ENCODE data around the gene FHL2.

FHL2 gene

DNA sequence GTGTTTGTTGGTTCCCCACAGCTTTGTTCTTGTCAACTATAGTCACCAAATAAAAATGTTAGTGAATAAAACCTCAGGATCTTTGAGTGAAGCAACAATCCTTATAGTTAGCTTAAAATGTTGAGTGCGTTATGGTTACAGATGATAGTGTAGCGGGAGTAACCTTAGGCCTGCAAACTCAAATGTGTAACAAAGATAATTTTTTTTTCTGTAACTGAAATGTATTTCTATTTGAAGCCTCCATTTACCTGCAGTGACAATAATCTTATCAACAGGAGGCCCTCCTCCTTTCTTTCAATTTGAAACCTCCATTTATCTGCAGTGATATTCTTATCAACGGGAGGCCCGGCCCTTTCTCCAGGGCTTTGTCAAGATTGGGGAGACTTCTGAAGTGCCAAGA, 64.6 kb downstream of the FHL2 start:
- Histone ChIP-seq H3K4me1 (peaks cover 15% of the 10 kb centered on the region), H3K4me3 (ENCODE audit: low read depth, low read length) (no peak overlapping the region), H2AFZ (no peak overlapping the region), H3K27ac (no peak overlapping the region), H3K36me3 (ENCODE audit: control insufficient read depth, insufficient read depth, low read length) (no peaks in the 10 kb centered on the region), H3K9me3 (ENCODE audit: control insufficient read depth, low read length) (no peaks in the 10 kb centered on the region), H3K4me2 (ENCODE audit: low read length) (no peak overlapping the region), H3K9ac (no peak overlapping the region), H3K27me3 (ENCODE audit: control insufficient read depth, insufficient read depth, low read length) (no peaks in the 10 kb centered on the region), H3K79me2 (peaks cover 14% of the 10 kb centered on the region)
- TF ChIP-seq CTCF (IDR thresholded peaks at IDR 0.05): no peak

- H3K79me2 ChIP-seq: peaks cover 14% of the 10 kb centered on the region
- H3K9ac ChIP-seq: no peak overlapping the region
- no peak for TF ChIP-seq CTCF (IDR thresholded peaks at IDR 0.05)
- H3K4me2 ChIP-seq (ENCODE audit: low read length): no peak overlapping the region
- H3K4me1 ChIP-seq: peaks cover 15% of the 10 kb centered on the region
- H2AFZ ChIP-seq: peak overlapping the region; percentile 100
- H3K27ac ChIP-seq: no peak overlapping the region
- no peak overlapping the region for H3K4me3 ChIP-seq (ENCODE audit: low read depth, low read length)
- no peaks in the 10 kb centered on the region for H3K36me3 ChIP-seq (ENCODE audit: control insufficient read depth, insufficient read depth, low read length)
- no peaks in the 10 kb centered on the region for H3K9me3 ChIP-seq (ENCODE audit: control insufficient read depth, low read length)
- H3K27me3 ChIP-seq (ENCODE audit: control insufficient read depth, insufficient read depth, low read length): no peaks in the 10 kb centered on the region
Observed at GRCh38 chr2:105330681-105331375, 68.0 kb downstream of the FHL2 start.

- Histone ChIP-seq H3K4me1 (peaks cover 15% of the 10 kb centered on the region), H3K79me2 (peaks cover 14% of the 10 kb centered on the region), H3K9me3 (ENCODE audit: control insufficient read depth, low read length) (no peaks in the 10 kb centered on the region), H3K4me3 (ENCODE audit: low read depth, low read length) (peak within 1 kb of the TSS; percentile 63), H3K27me3 (ENCODE audit: control insufficient read depth, insufficient read depth, low read length) (no peaks in the 10 kb centered on the region), H3K9ac (peak within 1 kb of the TSS; percentile 49), H3K36me3 (ENCODE audit: control insufficient read depth, insufficient read depth, low read length) (no peaks in the 10 kb centered on the region), H3K4me2 (ENCODE audit: low read length) (peak within 1 kb of the TSS; percentile 90), H3K27ac (peak within 1 kb of the TSS; percentile 71), H2AFZ (peak within 1 kb of the TSS; percentile 100)
- no peak for TF ChIP-seq CTCF (IDR thresholded peaks at IDR 0.05)
Observed at GRCh38 chr2:105329561-105330495, 69.0 kb downstream of the FHL2 start, which contains the start of gene TGFBRAP1. Gene TGFBRAP1, minus strand, starts transcription at chr2:105329735. Its CDS starts 21,434 bp downstream, at chr2:105308301.

DNA sequence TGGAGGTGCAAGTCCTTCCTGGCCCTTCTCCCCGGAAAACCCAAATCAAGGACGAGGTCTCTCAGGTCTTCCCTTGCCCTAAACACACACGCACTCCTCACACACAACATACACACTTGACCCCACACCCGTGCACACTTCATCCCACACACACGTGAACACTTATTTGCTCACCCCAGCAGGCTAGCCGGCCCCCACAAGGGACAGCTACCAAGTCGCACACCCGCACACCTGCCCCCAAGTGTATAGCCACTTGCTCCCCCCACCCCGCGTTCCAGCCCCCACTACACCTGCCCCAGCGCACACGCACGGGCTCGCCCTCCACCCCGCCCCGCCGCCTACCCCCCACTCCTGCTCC, 69.7 kb downstream of the FHL2 start:
- peak overlapping the region; percentile 90 for H3K4me2 ChIP-seq (ENCODE audit: low read length)
- H3K4me3 ChIP-seq (ENCODE audit: low read depth, low read length): peak overlapping the region; percentile 63
- H3K27me3 ChIP-seq (ENCODE audit: control insufficient read depth, insufficient read depth, low read length): no peaks in the 10 kb centered on the region
- H3K9me3 ChIP-seq (ENCODE audit: control insufficient read depth, low read length): no peaks in the 10 kb centered on the region
- H2AFZ ChIP-seq: peak overlapping the region; percentile 52
- peaks cover 14% of the 10 kb centered on the region for H3K79me2 ChIP-seq
- peak overlapping the region; percentile 50 for H3K27ac ChIP-seq
- peaks cover 15% of the 10 kb centered on the region for H3K4me1 ChIP-seq
- H3K9ac ChIP-seq: no peak overlapping the region
- no peaks in the 10 kb centered on the region for H3K36me3 ChIP-seq (ENCODE audit: control insufficient read depth, insufficient read depth, low read length)
- no peak for TF ChIP-seq CTCF (IDR thresholded peaks at IDR 0.05)
